Neural cell (in vitro differentiated cells): ENCODE data around the gene EIF4A3. TPM values are rescaled to one million over a fixed set of nuclear protein-coding genes. Genes with fewer than 3 reads are reported as not detected.

Experiments used
- H2AFZ ChIP-seq: fragments of 200-600, 300-800 bp; sonication (generic), shearing (Covaris generic); 2 replicates; pipeline ENCODE4 v1.6.0; 2014; ENCODE audit warnings: low read depth, mild to moderate bottlenecking, antibody characterized with exemption, low read length, moderate library complexity
- H3F3A ChIP-seq: fragments of 200-600 bp; shearing (Covaris generic); 2 replicates; pipeline ENCODE4 v1.6.1; 2016; ENCODE audit warnings: mild to moderate bottlenecking, moderate library complexity, mixed read lengths, antibody characterized with exemption, low read length; ENCODE audit not compliant: insufficient read depth, poor library complexity, severe bottlenecking
- H3K27ac ChIP-seq: fragments of 200-600, 300-800 bp; sonication (generic), shearing (Covaris generic); 2 replicates; pipeline ENCODE4 v1.5.1; 2014; ENCODE audit warnings: mild to moderate bottlenecking, low read length, moderate library complexity
- H3K27me3 ChIP-seq: fragments of 300-800, 200-600 bp; sonication (generic), shearing (Covaris generic); 2 replicates; pipeline ENCODE4 v1.6.0; 2014; ENCODE audit warnings: mild to moderate bottlenecking, low read depth, low read length, moderate library complexity; ENCODE audit not compliant: insufficient read depth
- H3K36me3 ChIP-seq: fragments of 300-800, 200-600 bp; sonication (generic), shearing (Covaris generic); 2 replicates; pipeline ENCODE4 v1.5.1; 2014; ENCODE audit warnings: mild to moderate bottlenecking, antibody characterized with exemption, low read length, moderate library complexity; ENCODE audit not compliant: insufficient read depth
- H3K4me2 ChIP-seq: fragments of 300-800, 200-600 bp; sonication (generic), shearing (Covaris generic); 2 replicates; pipeline ENCODE4 v1.6.0; 2014; ENCODE audit warnings: mild to moderate bottlenecking, low read length
- H3K4me3 ChIP-seq: fragments of 300-800, 200-600 bp; sonication (generic), shearing (Covaris generic); 2 replicates; pipeline ENCODE4 v1.5.1; 2014; ENCODE audit warnings: mild to moderate bottlenecking, low read length, moderate library complexity
- H3K79me2 ChIP-seq: fragments of 200-600 bp; shearing (Covaris generic); replicated peaks from 2 replicates; pipeline ENCODE4 v1.6.0; 2014; ENCODE audit warnings: mild to moderate bottlenecking, low read length, moderate library complexity; ENCODE audit not compliant: insufficient read depth
- H3K9ac ChIP-seq: fragments of 300-800, 200-600 bp; sonication (generic), shearing (Covaris generic); 2 replicates; pipeline ENCODE4 v1.6.1; 2016; ENCODE audit warnings: mild to moderate bottlenecking, low read length, mixed read lengths
- H3K9me2 ChIP-seq: fragments of 200-600 bp; shearing (Covaris generic); 2 replicates; pipeline ENCODE4 v1.6.1; 2016; ENCODE audit warnings: mild to moderate bottlenecking, low read length, mixed read lengths; ENCODE audit not compliant: insufficient read depth
- H3K9me3 ChIP-seq: fragments of 200-600, 300-800 bp; sonication (generic), shearing (Covaris generic); 2 replicates; pipeline ENCODE4 v1.6.1; 2016; ENCODE audit warnings: mild to moderate bottlenecking, mixed run types, low read length, moderate library complexity, mixed read lengths
- H4K20me1 ChIP-seq: fragments of 200-600 bp; shearing (Covaris generic); 2 replicates; pipeline ENCODE4 v1.6.1; 2016; ENCODE audit warnings: mild to moderate bottlenecking, mixed run types; ENCODE audit not compliant: insufficient read depth
- EP300 ChIP-seq: fragments of 450-650 bp; conservative IDR thresholded peaks from 2 replicates; pipeline ENCODE4 v1.6.1; 2014; ENCODE audit warnings: antibody characterized with exemption, mild to moderate bottlenecking, moderate library complexity; ENCODE audit not compliant: poor library complexity, severe bottlenecking
- EZH2 ChIP-seq: fragments of 200-600, 300-800 bp; shearing (Covaris generic), sonication (generic); IDR thresholded peaks from 2 replicates; pipeline ENCODE4 v1.6.1; 2014; ENCODE audit warnings: antibody characterized with exemption, low read length, borderline replicate concordance, mild to moderate bottlenecking; ENCODE audit not compliant: insufficient read depth, poor library complexity, severe bottlenecking
- MXI1 ChIP-seq: fragments of 450-650 bp; conservative IDR thresholded peaks from 2 replicates; pipeline ENCODE4 v1.6.1; 2014; ENCODE audit warnings: antibody characterized with exemption, mild to moderate bottlenecking; ENCODE audit not compliant: poor library complexity, severe bottlenecking
- POLR2AphosphoS5 ChIP-seq: IDR thresholded peaks from 2 replicates; pipeline ENCODE4 v1.6.1; 2012
- RAD21 ChIP-seq: fragments of 450-650 bp; conservative IDR thresholded peaks from 2 replicates; pipeline ENCODE4 v1.6.1; 2014; ENCODE audit warnings: antibody characterized with exemption, mild to moderate bottlenecking, moderate library complexity
- SMC3 ChIP-seq: fragments of 450-650 bp; conservative IDR thresholded peaks from 2 replicates; pipeline ENCODE4 v1.6.1; 2014; ENCODE audit warnings: antibody characterized with exemption, mild to moderate bottlenecking, moderate library complexity; ENCODE audit not compliant: poor library complexity
- TAF1 ChIP-seq: IDR thresholded peaks from 2 replicates; pipeline ENCODE4 v1.6.1; 2012; ENCODE audit warnings: low read depth
- polyA plus RNA-seq: library from polyadenylated mRNA; depleted of rRNA; stranded (reverse); fragments of >200 nt; gene quantifications from 2 replicates; pipeline ENCODE4 v1.2.3, GENCODE V29; 2014
- TF ChIP-seq, protein P1 (sequence below): IDR thresholded peaks from 2 replicates; pipeline ENCODE4 v1.6.1; 2012; ENCODE audit warnings: borderline replicate concordance
- TF ChIP-seq, protein P2 (sequence below): fragments of 450-650 bp; IDR thresholded peaks from 2 replicates; pipeline ENCODE4 v1.5.1; 2014; ENCODE audit warnings: antibody characterized with exemption, mild to moderate bottlenecking, moderate library complexity; ENCODE audit not compliant: poor library complexity, severe bottlenecking

The EIF4A3 gene
- polyA plus RNA-seq, 1 donor from 2014 or later = 109 TPM

DNA sequence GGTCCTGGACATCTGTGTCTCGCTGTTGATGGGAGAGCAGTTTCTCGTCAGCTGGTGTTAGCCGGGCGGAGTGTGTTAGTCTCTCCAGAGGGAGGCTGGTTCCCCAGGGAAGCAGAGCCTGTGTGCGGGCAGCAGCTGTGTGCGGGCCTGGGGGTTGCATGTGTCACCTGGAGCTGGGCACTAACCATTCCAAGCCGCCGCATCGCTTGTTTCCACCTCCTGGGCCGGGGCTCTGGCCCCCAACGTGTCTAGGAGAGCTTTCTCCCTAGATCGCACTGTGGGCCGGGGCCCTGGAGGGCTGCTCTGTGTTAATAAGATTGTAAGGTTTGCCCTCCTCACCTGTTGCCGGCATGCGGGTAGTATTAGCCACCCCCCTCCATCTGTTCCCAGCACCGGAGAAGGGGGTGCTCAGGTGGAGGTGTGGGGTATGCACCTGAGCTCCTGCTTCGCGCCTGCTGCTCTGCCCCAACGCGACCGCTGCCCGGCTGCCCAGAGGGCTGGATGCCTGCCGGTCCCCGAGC, 27.6 kb downstream of the EIF4A3 start:
- Histone ChIP-seq H3K27ac (no peak overlapping the region), H2AFZ (no peak overlapping the region), H3K4me2 (no peak overlapping the region), H3K9ac (no peak overlapping the region), H3K4me3 (no peak overlapping the region), H3F3A (no peaks in the 10 kb centered on the region), H3K36me3 (no peaks in the 10 kb centered on the region), H3K79me2 (no peaks in the 10 kb centered on the region), H3K27me3 (no peaks in the 10 kb centered on the region), H3K9me3 (no peaks in the 10 kb centered on the region), H3K9me2 (no peaks in the 10 kb centered on the region), H4K20me1 (no peaks in the 10 kb centered on the region)
- no peak for TF ChIP-seq POLR2AphosphoS5
- TF ChIP-seq, protein P1, sequence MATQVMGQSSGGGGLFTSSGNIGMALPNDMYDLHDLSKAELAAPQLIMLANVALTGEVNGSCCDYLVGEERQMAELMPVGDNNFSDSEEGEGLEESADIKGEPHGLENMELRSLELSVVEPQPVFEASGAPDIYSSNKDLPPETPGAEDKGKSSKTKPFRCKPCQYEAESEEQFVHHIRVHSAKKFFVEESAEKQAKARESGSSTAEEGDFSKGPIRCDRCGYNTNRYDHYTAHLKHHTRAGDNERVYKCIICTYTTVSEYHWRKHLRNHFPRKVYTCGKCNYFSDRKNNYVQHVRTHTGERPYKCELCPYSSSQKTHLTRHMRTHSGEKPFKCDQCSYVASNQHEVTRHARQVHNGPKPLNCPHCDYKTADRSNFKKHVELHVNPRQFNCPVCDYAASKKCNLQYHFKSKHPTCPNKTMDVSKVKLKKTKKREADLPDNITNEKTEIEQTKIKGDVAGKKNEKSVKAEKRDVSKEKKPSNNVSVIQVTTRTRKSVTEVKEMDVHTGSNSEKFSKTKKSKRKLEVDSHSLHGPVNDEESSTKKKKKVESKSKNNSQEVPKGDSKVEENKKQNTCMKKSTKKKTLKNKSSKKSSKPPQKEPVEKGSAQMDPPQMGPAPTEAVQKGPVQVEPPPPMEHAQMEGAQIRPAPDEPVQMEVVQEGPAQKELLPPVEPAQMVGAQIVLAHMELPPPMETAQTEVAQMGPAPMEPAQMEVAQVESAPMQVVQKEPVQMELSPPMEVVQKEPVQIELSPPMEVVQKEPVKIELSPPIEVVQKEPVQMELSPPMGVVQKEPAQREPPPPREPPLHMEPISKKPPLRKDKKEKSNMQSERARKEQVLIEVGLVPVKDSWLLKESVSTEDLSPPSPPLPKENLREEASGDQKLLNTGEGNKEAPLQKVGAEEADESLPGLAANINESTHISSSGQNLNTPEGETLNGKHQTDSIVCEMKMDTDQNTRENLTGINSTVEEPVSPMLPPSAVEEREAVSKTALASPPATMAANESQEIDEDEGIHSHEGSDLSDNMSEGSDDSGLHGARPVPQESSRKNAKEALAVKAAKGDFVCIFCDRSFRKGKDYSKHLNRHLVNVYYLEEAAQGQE = no peak
- TF ChIP-seq, protein P2, sequence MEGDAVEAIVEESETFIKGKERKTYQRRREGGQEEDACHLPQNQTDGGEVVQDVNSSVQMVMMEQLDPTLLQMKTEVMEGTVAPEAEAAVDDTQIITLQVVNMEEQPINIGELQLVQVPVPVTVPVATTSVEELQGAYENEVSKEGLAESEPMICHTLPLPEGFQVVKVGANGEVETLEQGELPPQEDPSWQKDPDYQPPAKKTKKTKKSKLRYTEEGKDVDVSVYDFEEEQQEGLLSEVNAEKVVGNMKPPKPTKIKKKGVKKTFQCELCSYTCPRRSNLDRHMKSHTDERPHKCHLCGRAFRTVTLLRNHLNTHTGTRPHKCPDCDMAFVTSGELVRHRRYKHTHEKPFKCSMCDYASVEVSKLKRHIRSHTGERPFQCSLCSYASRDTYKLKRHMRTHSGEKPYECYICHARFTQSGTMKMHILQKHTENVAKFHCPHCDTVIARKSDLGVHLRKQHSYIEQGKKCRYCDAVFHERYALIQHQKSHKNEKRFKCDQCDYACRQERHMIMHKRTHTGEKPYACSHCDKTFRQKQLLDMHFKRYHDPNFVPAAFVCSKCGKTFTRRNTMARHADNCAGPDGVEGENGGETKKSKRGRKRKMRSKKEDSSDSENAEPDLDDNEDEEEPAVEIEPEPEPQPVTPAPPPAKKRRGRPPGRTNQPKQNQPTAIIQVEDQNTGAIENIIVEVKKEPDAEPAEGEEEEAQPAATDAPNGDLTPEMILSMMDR = no peak
- no peak for TF ChIP-seq EP300
- no peak for TF ChIP-seq MXI1
- no peak for TF ChIP-seq EZH2
- no peak for TF ChIP-seq RAD21
- TF ChIP-seq TAF1 = no peak
- no peak for TF ChIP-seq SMC3

DNA sequence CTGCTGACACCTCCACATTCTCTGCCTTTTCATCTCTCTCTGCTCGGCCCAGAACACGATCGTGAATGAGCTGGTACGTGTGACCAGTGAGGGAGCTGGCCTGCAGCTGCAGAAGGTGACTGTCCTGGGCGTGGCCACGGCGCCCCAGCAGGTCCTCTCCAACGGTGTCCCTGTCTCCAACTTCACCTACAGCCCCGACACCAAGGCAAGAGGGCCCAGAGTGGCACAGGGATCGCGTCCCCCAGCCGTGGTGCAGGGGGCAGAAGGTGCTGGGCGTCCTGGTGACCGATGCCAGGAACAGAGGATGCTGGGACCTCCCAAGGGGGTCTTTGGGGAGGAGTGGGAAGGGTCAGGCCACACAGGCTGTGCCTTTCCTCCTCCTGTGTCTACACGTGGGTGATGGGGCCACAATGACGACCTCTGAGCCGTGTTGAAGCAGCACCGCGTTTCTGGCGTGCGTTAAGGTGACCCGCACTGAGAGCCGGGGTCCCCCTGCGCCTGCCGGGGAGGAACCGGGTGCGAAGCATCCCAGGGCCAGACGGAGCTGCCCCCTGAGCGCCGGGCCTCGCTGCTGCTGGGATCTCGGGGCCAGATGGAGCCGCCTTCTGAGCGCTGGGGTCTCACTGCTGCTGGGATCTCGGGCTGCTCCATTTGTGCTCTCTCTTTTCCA, 28.2 kb downstream of the EIF4A3 start:
- H3K27me3 ChIP-seq = no peaks in the 10 kb centered on the region
- H3K36me3 ChIP-seq = no peaks in the 10 kb centered on the region
- no peak overlapping the region for H3K4me3 ChIP-seq
- no peaks in the 10 kb centered on the region for H4K20me1 ChIP-seq
- no peak overlapping the region for H2AFZ ChIP-seq
- no peak overlapping the region for H3K27ac ChIP-seq
- H3K9ac ChIP-seq = no peak overlapping the region
- H3K9me2 ChIP-seq = no peaks in the 10 kb centered on the region
- H3F3A ChIP-seq = no peaks in the 10 kb centered on the region
- TF ChIP-seq TAF1 (no peak), MXI1 (no peak), EP300 (no peak), RAD21 (no peak), EZH2 (no peak), SMC3 (no peak), POLR2AphosphoS5 (no peak)
- TF ChIP-seq, protein P2 = no peak
- TF ChIP-seq, protein P1 = no peak
- no peaks in the 10 kb centered on the region for H3K79me2 ChIP-seq
- no peaks in the 10 kb centered on the region for H3K9me3 ChIP-seq
- no peak overlapping the region for H3K4me2 ChIP-seq
